Measurements from ENCODE around the gene TOLLIP.

TOLLIP gene

DNA sequence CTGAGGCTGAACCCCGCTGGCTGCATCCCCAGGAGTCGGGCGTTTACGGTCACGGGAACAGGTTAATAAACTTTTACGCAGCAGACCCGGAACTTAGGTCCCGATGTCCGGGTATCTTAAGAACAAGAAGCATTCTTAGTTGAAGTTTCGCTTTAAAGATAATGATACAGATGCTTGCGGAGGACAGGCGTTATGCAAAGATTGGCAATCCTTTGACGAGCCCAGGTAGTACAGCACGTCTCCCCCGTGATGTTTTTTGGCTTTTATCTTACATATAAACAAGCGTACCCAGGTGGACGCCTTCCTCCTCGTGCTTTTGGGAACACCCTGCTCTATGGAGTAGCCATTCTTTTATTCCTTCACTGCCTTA lies 871 bp upstream of the TOLLIP start:
- no peak for DNase-seq

DNA sequence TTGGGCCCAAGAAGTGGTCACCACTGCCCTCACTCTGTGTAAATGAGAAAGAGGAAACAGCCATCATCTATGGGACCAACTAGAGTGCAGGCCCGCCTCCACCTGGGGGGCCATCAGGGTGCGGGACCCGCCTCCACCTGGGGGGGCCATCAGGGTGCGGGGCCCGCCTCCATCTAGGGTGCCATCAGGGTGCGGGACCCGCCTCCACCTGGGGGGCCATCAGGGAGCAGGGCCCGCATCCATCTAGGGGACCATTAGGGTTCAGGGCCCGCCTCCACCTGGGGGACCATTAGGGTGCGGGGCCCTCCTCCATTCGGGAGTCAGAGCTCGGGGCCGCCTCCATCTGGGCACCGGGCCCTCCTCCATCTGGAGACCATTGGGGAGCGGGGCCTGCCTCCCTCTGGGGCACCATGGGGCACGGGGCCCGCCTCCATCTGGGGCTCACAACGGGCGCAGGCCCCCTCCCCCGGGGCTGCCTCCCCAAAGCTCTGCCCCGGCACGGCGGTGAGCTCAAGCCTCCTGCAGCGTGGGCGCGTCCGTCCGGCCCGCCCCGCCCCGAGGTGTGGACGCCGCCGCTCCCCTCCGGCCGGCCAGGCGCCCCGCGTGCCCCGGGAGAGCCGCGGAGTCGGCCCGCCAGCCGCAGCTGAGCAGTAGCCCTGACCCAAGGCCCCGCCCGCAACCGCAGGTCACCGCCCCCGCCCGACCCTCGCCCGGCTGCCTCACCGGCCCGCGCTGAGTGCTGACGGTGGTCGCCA lies 512 bp downstream of the TOLLIP start:
- no peak for DNase-seq

DNA sequence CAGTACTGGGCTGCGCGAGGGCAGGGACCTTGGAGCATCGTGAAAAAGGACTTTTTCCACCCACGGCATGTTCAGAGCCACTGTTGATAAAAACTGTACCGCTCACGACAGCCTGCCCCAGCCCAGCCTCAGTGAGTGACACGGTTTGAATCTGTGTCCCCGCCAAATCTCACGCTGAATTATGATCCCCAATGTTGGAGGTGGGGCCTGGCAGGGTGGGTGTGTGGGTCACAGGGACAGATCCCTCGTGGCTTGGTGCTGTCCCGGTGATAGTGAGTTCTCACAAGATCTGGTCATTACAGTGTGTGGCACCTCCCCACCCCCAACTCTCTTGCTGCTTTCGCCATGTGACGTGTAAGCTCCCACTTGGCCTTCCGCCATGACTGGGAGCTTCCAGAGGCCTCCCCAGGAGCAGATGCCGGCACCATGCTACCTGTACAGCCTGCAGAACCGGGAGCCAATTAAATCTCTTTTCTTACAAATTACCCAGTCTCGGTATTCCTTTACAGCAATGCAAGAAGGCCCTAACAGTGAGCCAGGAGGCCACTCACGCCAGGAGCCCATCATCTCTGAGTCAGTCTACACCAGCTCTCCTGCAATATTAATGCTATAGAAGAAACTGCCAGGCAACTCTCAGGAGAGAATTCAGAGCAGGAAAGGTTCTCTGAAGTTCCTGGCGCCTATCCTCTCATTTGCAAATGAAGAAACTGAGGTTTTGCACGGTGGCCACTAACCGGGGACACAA lies 1.3 kb downstream of the TOLLIP start:
- no peak for DNase-seq

DNA sequence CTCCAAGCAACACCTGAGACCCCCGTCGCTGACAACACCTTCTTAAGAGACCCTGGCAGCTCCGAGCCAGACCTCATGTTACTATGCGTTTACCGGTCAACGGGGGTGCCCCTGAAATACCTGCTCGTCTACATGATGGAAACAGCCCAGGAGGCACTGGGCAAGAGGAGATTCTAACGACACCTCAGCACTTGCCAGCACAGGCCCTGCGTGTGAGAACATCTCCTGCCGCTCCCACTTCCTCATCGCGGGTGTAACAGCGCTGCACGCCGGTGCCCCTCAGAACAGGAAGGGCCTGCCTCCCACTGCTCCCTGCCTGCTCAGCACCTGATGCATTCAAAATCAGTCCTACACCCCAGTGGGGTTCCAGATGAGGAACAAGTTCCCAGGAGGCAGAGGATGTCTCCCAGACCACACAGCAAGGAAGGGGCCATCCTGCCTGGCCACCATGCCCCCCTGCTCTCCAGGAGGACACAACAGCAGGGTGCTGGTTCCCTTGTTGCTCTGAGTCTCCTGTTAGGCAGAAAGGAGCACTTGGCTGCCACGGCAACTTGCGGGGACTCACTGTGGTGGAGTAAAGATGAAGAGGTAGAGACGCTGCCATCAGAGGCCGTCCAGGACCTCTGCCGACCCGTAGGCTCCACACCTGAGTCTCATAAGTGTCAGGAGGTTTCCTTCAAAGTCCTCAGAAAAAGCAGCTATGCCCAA lies 2.1 kb downstream of the TOLLIP start:
- DNase-seq = no peak

DNA sequence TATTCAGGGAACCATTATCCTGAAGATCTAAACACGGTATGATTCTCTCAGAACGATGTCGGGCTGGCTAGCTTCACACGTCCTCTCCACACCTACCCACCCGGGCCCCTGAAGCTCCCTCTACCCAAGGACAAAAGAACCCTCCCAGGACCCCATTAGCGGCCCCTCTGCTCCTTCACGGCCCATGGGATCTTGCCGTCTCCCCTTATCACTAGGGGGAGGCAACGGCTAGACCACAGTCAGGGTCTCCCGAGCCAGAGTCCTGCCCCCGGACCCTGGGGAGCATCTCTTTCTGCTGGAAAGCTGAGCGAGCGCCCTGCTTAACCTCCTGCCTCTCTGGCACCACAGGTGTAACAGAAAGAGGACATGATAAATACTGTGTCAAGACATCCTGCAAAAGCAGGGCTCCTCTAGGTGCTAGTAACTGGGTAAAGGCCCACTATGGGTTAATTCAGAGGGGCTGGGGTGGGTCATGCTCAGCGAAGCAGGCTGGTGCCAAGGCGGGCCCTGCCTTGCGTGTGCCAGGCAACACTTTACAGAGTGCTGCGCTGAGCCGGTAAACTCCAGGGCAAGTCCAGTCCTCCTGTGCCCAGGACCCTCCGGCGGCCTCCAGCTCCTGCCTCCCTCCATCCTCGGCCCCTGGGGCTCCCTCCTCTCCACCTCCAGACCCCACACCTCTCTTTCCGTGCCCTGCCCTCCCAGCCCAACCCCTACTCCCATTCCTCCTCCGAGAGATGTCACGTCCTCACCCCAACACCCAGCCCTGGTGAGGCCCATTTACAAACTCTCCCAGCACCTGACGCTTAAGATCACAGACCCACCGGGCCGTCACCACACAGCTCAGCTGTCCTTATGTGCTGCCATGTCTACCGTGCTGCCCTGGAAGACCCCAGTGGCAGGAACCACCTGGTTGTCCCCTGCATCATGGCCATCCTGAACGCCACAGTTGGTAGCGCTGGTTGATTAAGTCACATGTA lies 3.0 kb downstream of the TOLLIP start:
- DNase-seq = no peak

DNA sequence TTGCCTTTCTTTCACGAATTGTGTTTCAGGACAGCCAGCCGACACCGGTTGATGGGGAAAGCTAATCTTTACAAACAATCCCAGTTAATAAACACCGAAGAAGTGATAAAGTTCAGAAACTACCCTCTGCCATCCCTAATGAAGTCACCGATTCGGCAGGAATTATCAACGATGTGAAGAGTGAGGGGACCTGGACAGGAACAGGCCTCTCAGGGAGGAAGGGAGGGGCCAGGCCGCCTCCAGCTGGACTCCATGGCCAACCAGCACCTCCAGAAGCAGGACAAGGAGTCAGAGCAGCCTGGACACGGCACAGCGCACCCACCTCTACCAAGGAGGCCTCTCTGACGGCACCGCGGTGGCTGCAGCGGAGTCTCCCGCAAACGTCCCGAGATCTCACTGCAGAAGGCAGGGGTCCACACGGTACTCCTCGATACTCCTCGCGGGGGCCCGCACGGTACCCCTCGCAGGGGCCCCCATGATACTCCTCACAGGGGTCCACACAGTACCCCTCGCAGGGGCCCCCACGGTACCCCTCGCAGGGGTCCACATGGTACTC lies 3.9 kb downstream of the TOLLIP start:
- no peak for DNase-seq

DNA sequence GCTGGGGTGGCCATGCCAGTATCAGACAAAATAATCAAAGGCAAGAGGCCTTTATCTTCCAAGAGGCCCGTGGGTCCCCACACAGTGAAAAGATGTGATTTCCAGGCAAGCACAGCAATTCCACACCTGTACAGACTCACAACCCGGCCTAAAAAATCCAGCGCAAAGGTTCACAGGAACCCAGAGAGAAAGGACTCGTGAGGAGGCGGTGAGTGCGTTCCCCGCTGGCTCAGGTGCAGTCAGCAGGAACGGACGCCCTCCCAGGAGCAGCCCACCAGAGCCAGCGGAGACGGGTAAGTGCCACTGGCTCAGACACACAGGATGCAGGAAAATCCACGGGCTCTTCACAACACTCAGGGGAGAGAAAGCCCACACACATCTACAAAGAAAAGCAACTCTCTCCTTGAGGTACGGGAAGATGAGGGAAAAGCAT lies 4.4 kb downstream of the TOLLIP start:
- DNase-seq = no peak

DNA sequence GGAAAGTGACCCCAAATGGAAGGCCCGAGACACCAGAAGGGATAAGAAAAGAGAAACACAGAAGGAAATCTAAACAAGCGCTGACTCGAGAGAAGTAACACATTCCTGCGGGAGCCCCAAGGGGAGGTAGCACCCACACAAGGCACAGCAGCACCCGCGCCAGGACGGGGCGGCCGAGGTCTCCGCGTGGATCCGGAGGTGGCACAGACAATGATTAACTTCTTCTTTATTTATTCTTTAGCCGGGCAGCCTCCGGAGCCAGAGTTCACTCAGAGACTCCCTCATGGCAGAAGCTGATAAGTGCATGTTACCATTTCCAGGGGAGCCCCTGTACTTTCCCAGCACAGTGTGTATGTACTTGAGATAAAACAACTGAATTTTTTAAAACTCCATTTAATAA lies 5.1 kb downstream of the TOLLIP start:
- no peak for DNase-seq

DNA sequence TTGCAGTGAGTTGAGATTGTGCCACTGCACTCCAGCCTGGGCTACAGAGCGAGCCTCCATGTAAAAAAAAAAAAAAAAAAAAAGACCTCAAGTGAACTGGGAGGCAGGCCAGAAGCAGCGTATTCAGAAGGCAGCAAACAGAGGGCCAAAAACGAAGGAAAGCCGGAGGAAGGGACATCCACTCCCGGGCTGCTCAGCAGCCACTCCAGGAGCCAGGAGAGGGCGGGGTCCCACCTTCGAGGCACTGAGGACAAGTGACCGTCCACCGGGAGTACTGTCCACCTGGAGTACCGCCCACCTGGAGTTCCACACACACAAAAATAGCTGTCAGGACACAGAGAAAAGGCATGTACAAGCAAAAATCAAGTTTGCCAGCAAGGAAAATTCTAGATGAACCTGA lies 5.5 kb downstream of the TOLLIP start:
- no peak for DNase-seq

DNA sequence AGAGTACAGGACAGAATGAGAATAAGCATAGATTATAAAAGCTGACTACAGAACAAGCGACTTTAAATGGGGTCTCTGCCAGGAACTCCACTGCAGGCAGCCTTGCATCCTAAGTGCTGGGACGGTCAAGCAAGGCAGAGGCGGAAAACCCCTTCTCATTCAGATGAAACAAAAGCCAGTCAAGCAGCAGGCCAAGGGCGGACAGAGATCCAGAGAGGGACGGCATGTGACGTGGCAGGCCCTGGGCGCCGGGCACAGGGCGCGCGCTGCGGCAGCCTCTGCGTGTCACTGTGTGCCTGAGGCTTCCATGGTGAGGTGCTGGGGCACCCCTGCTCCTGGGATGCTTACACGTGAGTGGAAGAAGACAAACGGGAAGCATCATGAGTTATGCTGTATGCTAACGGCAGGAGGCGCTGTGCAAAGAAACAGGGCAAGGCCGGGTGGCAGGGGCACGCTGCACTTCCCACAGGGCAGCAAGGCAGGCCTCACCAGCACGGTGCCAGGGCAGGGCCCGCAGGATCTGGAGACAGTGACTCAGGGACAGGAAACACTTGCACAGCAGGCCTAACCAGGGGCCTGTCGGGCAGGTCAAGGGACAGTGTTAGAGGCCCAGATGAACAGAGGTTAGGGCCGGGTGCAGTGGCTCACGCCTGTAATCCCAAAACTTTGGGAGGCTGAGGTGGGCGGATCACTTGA lies 6.2 kb downstream of the TOLLIP start:
- DNase-seq = no peak

DNA sequence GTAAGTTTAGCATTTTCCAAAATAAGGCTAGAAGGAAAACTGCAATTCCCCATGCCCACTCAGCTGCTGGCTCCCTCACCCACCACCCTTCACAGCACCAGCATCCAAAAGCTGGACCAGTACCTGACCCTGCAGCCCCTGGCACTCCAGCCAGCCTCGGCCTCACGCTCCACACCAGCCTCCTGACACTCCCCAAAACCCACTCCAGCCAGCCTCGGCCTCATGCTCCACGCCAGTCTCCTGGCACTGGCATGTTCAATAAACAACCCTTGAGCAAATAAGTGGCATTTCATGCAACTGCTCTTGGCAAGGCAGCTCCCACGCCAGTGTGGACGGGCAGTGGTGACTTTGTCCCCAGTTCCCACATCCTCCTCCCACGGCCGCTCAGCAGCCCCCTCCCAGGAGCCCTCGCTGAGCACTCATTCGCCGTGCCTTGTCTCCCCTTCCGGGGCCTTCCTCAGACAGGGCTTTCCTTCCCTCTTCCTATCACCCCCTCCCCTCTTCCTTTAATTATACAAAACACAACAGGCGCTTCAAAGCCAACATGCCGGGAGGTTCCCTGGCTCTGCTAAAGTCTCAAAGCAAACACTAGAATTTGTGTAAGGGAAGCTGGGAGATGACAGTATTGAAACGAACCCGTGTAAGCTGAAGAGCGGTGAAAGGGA lies 6.8 kb downstream of the TOLLIP start:
- DNase-seq = no peak

DNA sequence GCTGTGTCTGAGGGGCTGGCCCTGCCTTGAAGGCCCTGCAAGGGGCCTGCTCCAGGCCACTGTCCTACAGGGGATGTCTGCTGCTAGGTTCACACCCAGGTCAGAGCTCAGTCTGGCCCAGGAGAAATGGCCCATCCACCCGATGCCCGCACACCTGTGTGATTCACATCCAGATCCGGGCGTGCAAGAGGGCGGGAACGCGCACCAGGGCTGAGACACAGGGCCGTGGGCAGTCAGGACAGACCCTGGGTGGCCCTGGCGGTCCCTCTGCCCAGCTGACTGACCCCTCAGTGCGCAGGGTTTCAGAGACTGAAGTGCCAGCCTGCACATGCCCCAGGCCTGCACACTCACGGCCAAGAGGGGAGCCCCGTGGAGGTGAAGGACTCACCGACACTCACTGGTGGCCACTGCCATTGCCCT lies 7.4 kb downstream of the TOLLIP start:
- no peak for DNase-seq

DNA sequence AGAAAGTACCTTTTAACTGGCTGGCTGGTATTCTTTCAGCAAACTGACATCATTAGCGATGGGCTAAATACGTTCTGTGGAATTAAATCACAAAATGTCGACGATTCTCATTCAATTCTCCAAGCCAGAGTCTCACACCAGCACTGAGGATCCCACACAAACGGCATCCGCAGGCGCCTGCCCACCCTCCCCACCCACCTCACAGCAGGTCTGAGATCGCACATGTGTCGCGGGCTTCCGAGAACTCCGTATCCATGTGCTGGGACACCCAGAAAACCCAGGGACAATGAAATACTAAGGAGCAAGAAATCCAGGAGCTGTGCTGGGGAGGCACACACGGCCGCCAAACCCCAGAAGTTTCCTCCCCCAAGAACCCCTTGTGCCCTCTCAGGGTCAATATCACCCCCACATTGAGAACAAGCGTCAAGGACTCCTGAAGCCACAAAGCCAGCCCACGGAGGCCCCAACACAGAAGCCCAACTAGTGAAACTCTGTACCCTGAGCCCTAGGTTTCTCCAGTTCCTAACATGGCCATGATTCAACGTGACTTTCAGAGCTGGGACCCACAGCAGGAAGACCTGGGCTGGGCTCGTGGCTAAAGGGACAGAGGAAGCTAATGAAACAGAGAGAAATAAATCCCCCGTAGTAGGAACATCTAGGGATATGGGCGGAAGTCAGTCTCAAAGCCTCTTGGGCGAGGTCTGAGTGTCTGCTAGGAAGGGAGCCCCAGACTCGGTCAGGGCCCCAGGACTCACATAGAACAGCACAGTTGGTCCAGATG lies 8.0 kb downstream of the TOLLIP start:
- no peak for DNase-seq

DNA sequence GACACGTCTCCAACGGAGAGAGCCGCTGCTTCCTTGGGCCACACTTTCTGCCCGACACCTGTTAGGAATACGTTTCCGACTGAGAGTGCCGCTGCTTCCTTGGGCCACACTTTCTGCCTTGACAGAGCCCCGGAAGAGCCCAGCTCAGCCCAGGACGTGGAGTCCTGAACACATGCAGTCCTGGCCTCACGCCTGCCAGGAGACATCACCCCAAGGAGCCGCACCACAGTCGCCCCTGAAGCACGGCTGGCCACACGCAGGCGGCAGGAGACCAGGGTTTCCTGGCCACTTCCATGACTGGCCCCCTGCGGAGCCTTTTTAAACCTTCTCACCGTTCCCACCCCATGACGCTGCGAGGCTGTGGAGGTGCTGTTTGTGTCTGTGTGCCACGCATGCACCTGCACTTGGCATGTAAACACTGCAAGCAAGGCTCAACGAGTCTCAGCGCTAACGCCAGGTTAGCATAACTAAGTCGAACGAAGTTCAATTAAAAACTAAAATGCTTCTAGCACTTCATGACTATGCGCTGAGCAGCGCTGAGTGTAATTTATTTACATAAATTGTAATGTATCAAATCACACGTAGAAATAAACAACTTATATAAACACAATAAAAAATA lies 8.8 kb downstream of the TOLLIP start:
- DNase-seq = no peak

DNA sequence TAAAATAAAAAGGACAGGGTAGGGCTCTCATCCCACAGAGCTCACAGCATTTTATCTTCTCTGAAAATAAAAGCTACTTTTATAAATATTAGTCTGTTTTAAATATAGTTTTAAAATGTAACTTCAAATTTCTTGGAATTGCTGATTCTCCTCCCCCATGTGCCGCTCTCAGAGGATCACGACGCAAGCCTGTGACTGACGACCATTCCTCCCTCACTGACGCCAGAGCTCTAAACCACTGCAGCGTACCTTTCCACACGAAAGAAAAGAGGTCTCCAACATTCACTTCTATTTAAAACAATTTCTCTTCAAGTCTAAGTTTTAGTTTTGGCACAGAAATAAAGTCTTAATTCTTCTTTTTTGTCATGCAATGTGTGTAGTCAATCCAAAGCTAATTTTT lies 9.3 kb downstream of the TOLLIP start:
- no peak for DNase-seq

DNA sequence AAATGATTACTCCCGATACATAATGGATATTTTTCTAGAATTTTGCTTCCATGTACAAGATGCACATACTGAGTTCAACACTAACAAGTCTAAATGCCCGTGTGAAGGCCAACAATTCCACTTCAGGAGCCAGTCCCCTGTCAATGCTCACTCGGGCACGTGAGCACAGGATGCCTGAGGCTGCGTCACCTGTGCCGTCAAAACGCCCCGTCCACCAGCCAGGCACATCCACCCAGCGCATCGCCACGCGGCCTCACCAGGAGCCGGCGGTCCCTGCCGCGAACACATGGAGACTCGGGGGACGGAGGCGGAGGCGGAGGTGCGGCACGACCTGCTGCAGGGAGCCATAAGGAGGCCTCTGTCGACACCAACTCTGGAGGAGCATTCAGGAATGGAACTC lies 9.8 kb downstream of the TOLLIP start:
- no peak for DNase-seq

DNA sequence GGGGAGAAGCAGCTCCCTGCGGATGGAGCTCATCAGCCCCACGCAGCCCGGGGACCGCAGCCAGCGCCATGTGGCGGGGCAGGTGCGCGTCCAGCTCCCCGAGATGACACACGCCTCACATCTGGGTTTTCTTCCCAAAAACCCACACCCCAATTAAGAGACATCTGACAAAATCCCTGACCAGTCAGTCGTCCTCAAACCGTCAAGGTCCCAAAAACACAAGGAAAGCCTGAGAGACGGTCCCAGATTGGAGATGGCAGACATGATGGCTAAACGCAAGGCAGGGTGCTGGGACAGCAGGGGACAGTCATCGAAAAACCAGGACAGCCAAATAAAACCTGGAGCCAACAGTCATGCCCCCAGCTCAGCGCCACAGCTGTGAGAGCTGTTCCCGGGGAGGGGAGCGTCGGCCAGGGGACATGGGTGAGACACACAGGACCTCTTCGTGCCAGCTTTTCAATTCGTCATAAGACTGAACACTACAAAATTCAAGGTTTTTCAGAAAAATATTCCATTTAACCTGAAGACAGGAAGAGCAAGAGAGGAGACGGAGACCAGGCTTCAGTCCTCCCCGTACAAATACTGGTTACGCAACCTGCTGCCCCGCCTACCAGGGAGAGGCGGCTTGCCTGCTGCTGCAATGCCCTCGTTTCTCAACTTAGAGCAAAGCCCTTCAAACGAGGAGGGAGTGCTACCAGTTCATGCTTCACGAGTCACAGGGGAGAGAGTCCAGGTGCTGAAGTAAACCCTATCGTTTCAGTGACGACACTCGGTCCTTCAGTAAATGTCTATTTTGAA lies 10.5 kb downstream of the TOLLIP start:
- DNase-seq = no peak

DNA sequence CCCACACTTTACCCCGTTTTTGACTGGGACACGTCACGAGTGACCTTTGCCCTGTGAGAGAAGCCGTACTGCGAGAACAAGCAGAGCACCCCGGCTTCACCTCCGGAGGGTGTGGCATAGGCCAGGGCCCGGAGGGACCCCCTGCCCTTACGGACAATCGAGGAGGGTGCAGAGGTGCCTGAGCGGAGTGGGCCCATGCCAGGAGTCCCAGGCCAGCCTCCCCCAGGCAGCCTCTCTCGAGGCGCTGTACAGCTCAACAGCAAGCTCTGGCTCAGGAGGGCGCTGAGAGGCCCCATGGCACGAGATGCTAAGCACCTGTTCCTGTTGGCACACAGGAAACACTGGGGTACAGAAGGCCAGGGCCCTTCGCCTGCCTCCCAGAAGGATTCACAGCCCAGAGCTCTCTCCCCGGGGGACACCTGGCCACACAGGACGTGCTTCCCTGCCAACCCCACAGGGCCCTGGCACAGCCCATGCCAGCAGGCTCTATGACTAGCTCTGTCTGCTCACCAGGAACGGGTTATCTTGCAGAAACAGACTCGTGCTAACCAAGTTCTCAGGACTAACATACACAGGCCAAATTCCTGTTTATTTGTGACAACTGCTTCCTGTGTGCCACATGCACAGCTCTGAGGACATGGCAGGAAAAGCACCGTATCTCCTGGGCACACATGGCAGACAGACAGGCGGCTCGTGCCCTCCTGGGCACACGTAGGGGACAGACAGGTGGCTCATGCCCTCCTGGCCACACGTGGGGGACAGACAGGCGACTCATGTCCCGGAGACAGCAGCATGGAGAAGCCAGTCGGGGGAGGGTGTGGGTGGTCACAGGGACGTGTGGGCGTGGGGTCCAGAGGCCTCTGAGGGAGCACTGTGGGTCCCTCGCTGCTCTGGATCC lies 11.6 kb downstream of the TOLLIP start:
- DNase-seq = no peak
